Activated CD4-positive, alpha-beta T cell treated with anti-CD3 and anti-CD28 coated beads, Interleukin-2, amount 10 ng/mL, durations not matched to agents 7 days and 5 days (primary cell): ENCODE data around the gene SLC6A12. TPM values are rescaled to one million over a fixed set of nuclear protein-coding genes. Genes with fewer than 3 reads are reported as not detected.
"Not testable (repeated sequence)": the region's sequence is repeated elsewhere in the genome, so short reads cannot be mapped to it uniquely, and the experiment has no call there.

Experiments
- CTCF ChIA-PET: fragments of 350-600 bp; sonication (Branson Sonifier 250); formaldehyde crosslinking; loops from one replicate; lab custom pipeline; 2021; ENCODE audit warnings: antibody characterized with exemption; lab: Charles Lee
- POLR2A ChIA-PET: fragments of 350-600 bp; sonication (Branson Sonifier 250); formaldehyde crosslinking; loops from one replicate; lab custom pipeline; 2021; ENCODE audit warnings: antibody characterized with exemption; lab: Charles Lee
- DNase-seq: peaks from one replicate; pipeline ENCODE4 v3.0.0-alpha.2; 2020
- H3K27ac Mint-ChIP-seq: one replicate; pipeline ENCODE4 v1.8.0; 2021; ENCODE audit warnings: mild to moderate bottlenecking, moderate library complexity, mixed read lengths
- H3K27me3 Mint-ChIP-seq: one replicate; pipeline ENCODE4 v1.8.0; 2021; ENCODE audit warnings: mixed read lengths
- H3K36me3 Mint-ChIP-seq: one replicate; pipeline ENCODE4 v1.8.0; 2021; ENCODE audit warnings: low read depth, mixed read lengths
- H3K4me1 Mint-ChIP-seq: one replicate; pipeline ENCODE4 v1.8.0; 2021; ENCODE audit warnings: mixed read lengths
- H3K4me3 Mint-ChIP-seq: one replicate; pipeline ENCODE4 v1.8.0; 2021; ENCODE audit warnings: mild to moderate bottlenecking, moderate library complexity, mixed read lengths
- H3K9me3 Mint-ChIP-seq: one replicate; pipeline ENCODE4 v1.8.0; 2021; ENCODE audit warnings: mixed read lengths
- total RNA-seq, 2 experiments: library from RNA; stranded (reverse); gene quantifications; one replicate each; pipeline ENCODE4 v1.2.3, GENCODE V29; 2021

The SLC6A12 gene
- total RNA-seq, 2 experiments from 2014 or later, result not detected

- CTCF ChIA-PET, result interaction anchor here (1.8 kb wide), 1 partner anchor 12 kb away, joined by 6 read pairs; no protein-coding TSS in a partner anchor
- no peak for DNase-seq
- Mint-ChIP-seq H3K36me3 (no peaks in the 10 kb centered on the region), H3K9me3 (no peaks in the 10 kb centered on the region), H3K4me3 (no peak overlapping the region), H3K27ac (no peak overlapping the region), H3K4me1 (no peaks in the 10 kb centered on the region), H3K27me3 (no peaks in the 10 kb centered on the region)
- POLR2A ChIA-PET, result no interaction called here
Observed at GRCh38 chr12:220946-221550, 7.1 kb upstream of the SLC6A12 start.

- Mint-ChIP-seq H3K36me3 (no peaks in the 10 kb centered on the region), H3K27ac (no peak overlapping the region), H3K27me3 (no peaks in the 10 kb centered on the region), H3K9me3 (no peaks in the 10 kb centered on the region), H3K4me3 (no peak overlapping the region), H3K4me1 (no peaks in the 10 kb centered on the region)
- POLR2A ChIA-PET, result no interaction called here
- CTCF ChIA-PET, result interaction anchor here (0.6 to 1.8 kb wide), 2 partner anchors 12 to 59 kb away, joined by 4 to 6 read pairs; no protein-coding TSS in a partner anchor
- no peak for DNase-seq
Observed at GRCh38 chr12:220491-220890, 6.5 kb upstream of the SLC6A12 start.

- H3K4me1 Mint-ChIP-seq, result no peaks in the 10 kb centered on the region
- no peaks in the 10 kb centered on the region for H3K36me3 Mint-ChIP-seq
- no peaks in the 10 kb centered on the region for H3K27me3 Mint-ChIP-seq
- ChIA-PET CTCF (interaction anchor here (0.6 to 1.8 kb wide), 5 partner anchors 13 to 58 kb away, joined by 3 to 6 read pairs (median 4); no protein-coding TSS in a partner anchor), POLR2A (no interaction called here)
- H3K4me3 Mint-ChIP-seq, result no peak overlapping the region
- H3K9me3 Mint-ChIP-seq, result no peaks in the 10 kb centered on the region
- no peak overlapping the region for H3K27ac Mint-ChIP-seq
- DNase-seq, result peak; percentile 66
Observed at GRCh38 chr12:219891-220352, 6.0 kb upstream of the SLC6A12 start.

- CTCF ChIA-PET, result interaction anchor here (0.7 to 1.8 kb wide), 4 partner anchors 14 to 40 kb away, joined by 3 to 6 read pairs (median 4); no protein-coding TSS in a partner anchor
- no peak for DNase-seq
- Mint-ChIP-seq H3K36me3 (no peaks in the 10 kb centered on the region), H3K4me1 (no peaks in the 10 kb centered on the region), H3K27ac (no peak overlapping the region), H3K27me3 (peaks cover 1% of the 10 kb centered on the region), H3K4me3 (no peak overlapping the region), H3K9me3 (no peaks in the 10 kb centered on the region)
- POLR2A ChIA-PET, result no interaction called here
Observed at GRCh38 chr12:218728-219590, 5.0 kb upstream of the SLC6A12 start.

GRCh38 chr12:218221-218620 lies 4.3 kb upstream of the SLC6A12 start:
- Mint-ChIP-seq H3K9me3 (no peaks in the 10 kb centered on the region), H3K27ac (no peak overlapping the region), H3K4me3 (no peak overlapping the region), H3K4me1 (no peaks in the 10 kb centered on the region), H3K36me3 (no peaks in the 10 kb centered on the region), H3K27me3 (peaks cover 5% of the 10 kb centered on the region)
- ChIA-PET POLR2A (no interaction called here), CTCF (interaction anchor here (0.6 kb wide), 3 partner anchors 9 to 246 kb away, joined by 3 to 5 read pairs (median 3); no protein-coding TSS in a partner anchor)
- no peak for DNase-seq

GRCh38 chr12:217029-217428 lies 3.1 kb upstream of the SLC6A12 start:
- CTCF ChIA-PET, H3K27ac Mint-ChIP-seq, DNase-seq, H3K9me3 Mint-ChIP-seq, H3K4me3 Mint-ChIP-seq, H3K27me3 Mint-ChIP-seq, H3K36me3 Mint-ChIP-seq, POLR2A ChIA-PET, H3K4me1 Mint-ChIP-seq: not testable (repeated sequence)

GRCh38 chr12:215116-215515 lies 1.2 kb upstream of the SLC6A12 start:
- H3K9me3 Mint-ChIP-seq, result no peaks in the 10 kb centered on the region
- H3K4me1 Mint-ChIP-seq, result no peaks in the 10 kb centered on the region
- H3K4me3 Mint-ChIP-seq, result no peak overlapping the region
- ChIA-PET POLR2A (no interaction called here), CTCF (interaction anchor here (0.9 kb wide), 1 partner anchor 53 kb away, joined by 3 read pairs; no protein-coding TSS in a partner anchor)
- H3K27me3 Mint-ChIP-seq, result peaks cover 11% of the 10 kb centered on the region
- H3K36me3 Mint-ChIP-seq, result no peaks in the 10 kb centered on the region
- H3K27ac Mint-ChIP-seq, result no peak overlapping the region
- no peak for DNase-seq

- ChIA-PET POLR2A (no interaction called here), CTCF (no interaction called here)
- Mint-ChIP-seq H3K36me3 (no peaks in the 10 kb centered on the region), H3K4me3 (no peak overlapping the region), H3K27me3 (peaks cover 11% of the 10 kb centered on the region), H3K9me3 (no peaks in the 10 kb centered on the region), H3K4me1 (no peaks in the 10 kb centered on the region), H3K27ac (no peak overlapping the region)
- DNase-seq, result no peak
Observed at GRCh38 chr12:213527-213932, 427 bp downstream of the SLC6A12 start.

GRCh38 chr12:212715-213526 lies 1.0 kb downstream of the SLC6A12 start:
- H3K27me3 Mint-ChIP-seq, result peaks cover 11% of the 10 kb centered on the region
- CTCF ChIA-PET, result no interaction called here

GRCh38 chr12:212415-212714 lies 1.6 kb downstream of the SLC6A12 start:
- H3K4me3 Mint-ChIP-seq, result no peak overlapping the region

More at GRCh38 chr12:212715-213526, 1.0 kb downstream of the SLC6A12 start:
- no peak for DNase-seq
- H3K4me1 Mint-ChIP-seq, result no peaks in the 10 kb centered on the region
- H3K27ac Mint-ChIP-seq, result no peak overlapping the region
- no peaks in the 10 kb centered on the region for H3K36me3 Mint-ChIP-seq
- H3K4me3 Mint-ChIP-seq, result no peak overlapping the region
- POLR2A ChIA-PET, result no interaction called here
- no peaks in the 10 kb centered on the region for H3K9me3 Mint-ChIP-seq

GRCh38 chr12:211639-212414 lies 2.1 kb downstream of the SLC6A12 start:
- no peak overlapping the region for H3K4me3 Mint-ChIP-seq
- H3K9me3 Mint-ChIP-seq, result no peaks in the 10 kb centered on the region
- no peak overlapping the region for H3K27ac Mint-ChIP-seq
- no peaks in the 10 kb centered on the region for H3K36me3 Mint-ChIP-seq
- ChIA-PET CTCF (interaction anchor here (1.1 kb wide), 1 partner anchor 40 kb away, joined by 3 read pairs; no protein-coding TSS in a partner anchor), POLR2A (no interaction called here)
- H3K27me3 Mint-ChIP-seq, result peaks cover 11% of the 10 kb centered on the region
- DNase-seq, result no peak
- no peaks in the 10 kb centered on the region for H3K4me1 Mint-ChIP-seq

More at GRCh38 chr12:212415-212714, 1.6 kb downstream of the SLC6A12 start:
- ChIA-PET CTCF (interaction anchor here (1.1 kb wide), 1 partner anchor 41 kb away, joined by 3 read pairs; no protein-coding TSS in a partner anchor), POLR2A (no interaction called here)
- no peaks in the 10 kb centered on the region for H3K4me1 Mint-ChIP-seq
- no peaks in the 10 kb centered on the region for H3K9me3 Mint-ChIP-seq
- H3K27me3 Mint-ChIP-seq, result peaks cover 11% of the 10 kb centered on the region
- H3K36me3 Mint-ChIP-seq, result no peaks in the 10 kb centered on the region
- H3K27ac Mint-ChIP-seq, result no peak overlapping the region
- no peak for DNase-seq

GRCh38 chr12:211142-211465 lies 2.9 kb downstream of the SLC6A12 start:
- POLR2A ChIA-PET, result no interaction called here
- Mint-ChIP-seq H3K4me3 (no peak overlapping the region), H3K9me3 (no peaks in the 10 kb centered on the region), H3K4me1 (no peaks in the 10 kb centered on the region), H3K27ac (no peak overlapping the region), H3K27me3 (peaks cover 14% of the 10 kb centered on the region), H3K36me3 (no peaks in the 10 kb centered on the region)
- CTCF ChIA-PET, result interaction anchor here (1.1 kb wide), 1 partner anchor 39 kb away, joined by 3 read pairs; no protein-coding TSS in a partner anchor
- no peak for DNase-seq
